Measurements from ENCODE around the gene TSHZ2. TPM values are rescaled to one million over a fixed set of nuclear protein-coding genes. Genes with fewer than 3 reads are reported as not detected.

The TSHZ2 gene
- total and polyA plus RNA-seq, 9 of the 15 experiments (the other 6 are each of a cell fraction or from before 2014, with no cell fraction given) = 0.03 to 0.20 (median 0.05) TPM; not detected in 4

GRCh38 chr20:53186635-53187034 is 214.5 kb downstream of the TSHZ2 start (continued):
- TF ChIP-seq, protein P1, sequence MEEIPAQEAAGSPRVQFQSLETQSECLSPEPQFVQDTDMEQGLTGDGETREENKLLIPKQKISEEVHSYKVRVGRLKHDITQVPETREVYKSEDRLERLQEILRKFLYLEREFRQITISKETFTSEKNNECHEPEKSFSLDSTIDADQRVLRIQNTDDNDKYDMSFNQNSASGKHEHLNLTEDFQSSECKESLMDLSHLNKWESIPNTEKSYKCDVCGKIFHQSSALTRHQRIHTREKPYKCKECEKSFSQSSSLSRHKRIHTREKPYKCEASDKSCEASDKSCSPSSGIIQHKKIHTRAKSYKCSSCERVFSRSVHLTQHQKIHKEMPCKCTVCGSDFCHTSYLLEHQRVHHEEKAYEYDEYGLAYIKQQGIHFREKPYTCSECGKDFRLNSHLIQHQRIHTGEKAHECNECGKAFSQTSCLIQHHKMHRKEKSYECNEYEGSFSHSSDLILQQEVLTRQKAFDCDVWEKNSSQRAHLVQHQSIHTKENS (CRISPR knock-in tag; IDR thresholded peaks at IDR 0.05) = no peak
- no peak for TF ChIP-seq SETDB1 (IDR thresholded peaks at IDR 0.05; ENCODE audit: low read length)
- TF ChIP-seq RAD21 (CRISPR knock-in tag; conservative IDR thresholded peaks at IDR 0.05 in 1 of 2, IDR thresholded peaks at IDR 0.05 in 1 of 2) = peak; percentile 21 to 31; a peak in 2 of 4 replicates
- TF ChIP-seq, protein P2, sequence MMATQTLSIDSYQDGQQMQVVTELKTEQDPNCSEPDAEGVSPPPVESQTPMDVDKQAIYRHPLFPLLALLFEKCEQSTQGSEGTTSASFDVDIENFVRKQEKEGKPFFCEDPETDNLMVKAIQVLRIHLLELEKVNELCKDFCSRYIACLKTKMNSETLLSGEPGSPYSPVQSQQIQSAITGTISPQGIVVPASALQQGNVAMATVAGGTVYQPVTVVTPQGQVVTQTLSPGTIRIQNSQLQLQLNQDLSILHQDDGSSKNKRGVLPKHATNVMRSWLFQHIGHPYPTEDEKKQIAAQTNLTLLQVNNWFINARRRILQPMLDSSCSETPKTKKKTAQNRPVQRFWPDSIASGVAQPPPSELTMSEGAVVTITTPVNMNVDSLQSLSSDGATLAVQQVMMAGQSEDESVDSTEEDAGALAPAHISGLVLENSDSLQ (IDR thresholded peaks at IDR 0.05) = peak; percentile 44

GRCh38 chr20:53187392-53188068 is 215.4 kb downstream of the TSHZ2 start:
- Histone ChIP-seq H3K36me3 (ENCODE audit: control insufficient read depth, insufficient read depth, low read length) (no peaks in the 10 kb centered on the region), H3K9ac (ENCODE audit: insufficient read depth in 1 of 2, low read depth in 2 of 2, low read length in 2 of 2) (no peak overlapping the region), H3K4me1 (replicated peaks in 1 of 2; ENCODE audit: control insufficient read depth in 2 of 2, insufficient read depth in 2 of 2, low read length in 2 of 2) (peaks cover 0 to 3% of the 10 kb centered on the region in 2 experiments; a peak in 2 of 5 replicates), H3K27ac (ENCODE audit: extremely low read depth, low read depth, low read length) (no peak overlapping the region), H3K4me2 (ENCODE audit: insufficient read depth, low read length) (no peak overlapping the region), H3K79me2 (ENCODE audit: control insufficient read depth, insufficient read depth, low read length) (no peaks in the 10 kb centered on the region), H3K4me3 (no peak overlapping the region), H2AFZ (ENCODE audit: low read depth, low read length) (peak overlapping the region; percentile 67), H4K20me1 (replicated peaks; ENCODE audit: control insufficient read depth, insufficient read depth, low read length) (no peaks in the 10 kb centered on the region), H3K9me1 (ENCODE audit: control insufficient read depth, insufficient read depth, low read length) (no peaks in the 10 kb centered on the region), H3K9me3 (replicated peaks; ENCODE audit: control insufficient read depth, insufficient read depth, low read depth, low read length) (no peaks in the 10 kb centered on the region), H3K27me3 (ENCODE audit: control insufficient read depth in 2 of 2, insufficient read depth in 2 of 2, low read length in 2 of 2) (no peaks in the 10 kb centered on the region)
- in situ Hi-C loops (cut with MboI) = no loop called here
- 57% methylated on average over 10 of the region's 10 CpGs for WGBS (ENCODE audit: insufficient coverage, low coverage, missing lambda C conversion rate)
- FAIRE-seq (no peak), DNase-seq (ENCODE audit: extremely low read depth in 1 of 4, low spot score in 3 of 4) (no peak), ATAC-seq (no peak)
- intact Hi-C loops (cut with micrococcal nuclease) = no loop called here
- ChIA-PET CTCF (ENCODE audit: low intra/inter-chr PET ratio) (no interaction called here), POLR2A (no interaction called here)
- BruUV-seq (replicated peaks) = no TSS peak
- TF ChIP-seq ZNF384 (IDR thresholded peaks at IDR 0.05; ENCODE audit: low read depth, low read length) (no peak), KDM4B (IDR thresholded peaks at IDR 0.05; ENCODE audit: borderline replicate concordance in 2 of 2, low read depth in 1 of 2) (no peak), NCOA2 (IDR thresholded peaks at IDR 0.05; ENCODE audit: partially characterized antibody in 2 of 2) (no peak), RBM15 (IDR thresholded peaks at IDR 0.05; ENCODE audit: insufficient read depth, low read length) (no peak), SETDB1 (IDR thresholded peaks at IDR 0.05; ENCODE audit: low read length) (no peak), TBP (optimal IDR thresholded peaks at IDR 0.05; ENCODE audit: low read depth, low read length) (no peak), ZFX (CRISPR knock-in tag; IDR thresholded peaks at IDR 0.05) (no peak), HCFC1 (IDR thresholded peaks at IDR 0.05; ENCODE audit: low read depth, low read length) (no peak)
- TF ChIP-seq, protein P3, sequence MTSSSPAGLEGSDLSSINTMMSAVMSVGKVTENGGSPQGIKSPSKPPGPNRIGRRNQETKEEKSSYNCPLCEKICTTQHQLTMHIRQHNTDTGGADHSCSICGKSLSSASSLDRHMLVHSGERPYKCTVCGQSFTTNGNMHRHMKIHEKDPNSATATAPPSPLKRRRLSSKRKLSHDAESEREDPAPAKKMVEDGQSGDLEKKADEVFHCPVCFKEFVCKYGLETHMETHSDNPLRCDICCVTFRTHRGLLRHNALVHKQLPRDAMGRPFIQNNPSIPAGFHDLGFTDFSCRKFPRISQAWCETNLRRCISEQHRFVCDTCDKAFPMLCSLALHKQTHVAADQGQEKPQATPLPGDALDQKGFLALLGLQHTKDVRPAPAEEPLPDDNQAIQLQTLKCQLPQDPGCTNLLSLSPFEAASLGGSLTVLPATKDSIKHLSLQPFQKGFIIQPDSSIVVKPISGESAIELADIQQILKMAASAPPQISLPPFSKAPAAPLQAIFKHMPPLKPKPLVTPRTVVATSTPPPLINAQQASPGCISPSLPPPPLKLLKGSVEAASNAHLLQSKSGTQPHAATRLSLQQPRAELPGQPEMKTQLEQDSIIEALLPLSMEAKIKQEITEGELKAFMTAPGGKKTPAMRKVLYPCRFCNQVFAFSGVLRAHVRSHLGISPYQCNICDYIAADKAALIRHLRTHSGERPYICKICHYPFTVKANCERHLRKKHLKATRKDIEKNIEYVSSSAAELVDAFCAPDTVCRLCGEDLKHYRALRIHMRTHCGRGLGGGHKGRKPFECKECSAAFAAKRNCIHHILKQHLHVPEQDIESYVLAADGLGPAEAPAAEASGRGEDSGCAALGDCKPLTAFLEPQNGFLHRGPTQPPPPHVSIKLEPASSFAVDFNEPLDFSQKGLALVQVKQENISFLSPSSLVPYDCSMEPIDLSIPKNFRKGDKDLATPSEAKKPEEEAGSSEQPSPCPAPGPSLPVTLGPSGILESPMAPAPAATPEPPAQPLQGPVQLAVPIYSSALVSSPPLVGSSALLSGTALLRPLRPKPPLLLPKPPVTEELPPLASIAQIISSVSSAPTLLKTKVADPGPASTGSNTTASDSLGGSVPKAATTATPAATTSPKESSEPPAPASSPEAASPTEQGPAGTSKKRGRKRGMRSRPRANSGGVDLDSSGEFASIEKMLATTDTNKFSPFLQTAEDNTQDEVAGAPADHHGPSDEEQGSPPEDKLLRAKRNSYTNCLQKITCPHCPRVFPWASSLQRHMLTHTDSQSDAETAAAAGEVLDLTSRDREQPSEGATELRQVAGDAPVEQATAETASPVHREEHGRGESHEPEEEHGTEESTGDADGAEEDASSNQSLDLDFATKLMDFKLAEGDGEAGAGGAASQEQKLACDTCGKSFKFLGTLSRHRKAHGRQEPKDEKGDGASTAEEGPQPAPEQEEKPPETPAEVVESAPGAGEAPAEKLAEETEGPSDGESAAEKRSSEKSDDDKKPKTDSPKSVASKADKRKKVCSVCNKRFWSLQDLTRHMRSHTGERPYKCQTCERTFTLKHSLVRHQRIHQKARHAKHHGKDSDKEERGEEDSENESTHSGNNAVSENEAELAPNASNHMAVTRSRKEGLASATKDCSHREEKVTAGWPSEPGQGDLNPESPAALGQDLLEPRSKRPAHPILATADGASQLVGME (CRISPR knock-in tag; IDR thresholded peaks at IDR 0.05) = no peak
